HUES6 (cell line): ENCODE results near the gene ZNF138.
A peak's percentile ranks its signal among the peaks of the same experiment; 100 is the strongest.
"Not testable (repeated sequence)": the region's sequence is repeated elsewhere in the genome, so short reads cannot be mapped to it uniquely, and the experiment has no call there.

Experiments used
- H3K27ac ChIP-seq: 2 replicates; pipeline ENCODE4 v1.7.0; 2013; ENCODE audit warnings: low read depth, mild to moderate bottlenecking, low read length, inconsistent platforms
- H3K27me3 ChIP-seq: 2 replicates; pipeline ENCODE4 v1.6.1; 2013; ENCODE audit warnings: low read length; ENCODE audit not compliant: control insufficient read depth, insufficient read depth
- H3K36me3 ChIP-seq: 2 replicates; pipeline ENCODE4 v1.6.1; 2013; ENCODE audit warnings: low read length; ENCODE audit not compliant: control insufficient read depth, insufficient read depth
- H3K4me1 ChIP-seq: 2 replicates; pipeline ENCODE4 v1.6.1; 2013; ENCODE audit warnings: low read length; ENCODE audit not compliant: control insufficient read depth, insufficient read depth
- H3K4me3 ChIP-seq: 2 replicates; pipeline ENCODE4 v1.5.1; 2013; ENCODE audit warnings: low read depth, low read length
- H3K9ac ChIP-seq: one replicate; pipeline ENCODE4 v1.6.1; 2013; ENCODE audit warnings: mild to moderate bottlenecking, low read length
- H3K9me3 ChIP-seq: 2 replicates; pipeline ENCODE4 v1.6.1; 2013; ENCODE audit warnings: low read depth, low read length; ENCODE audit not compliant: control insufficient read depth, insufficient read depth

Gene ZNF138

GRCh38 chr7:64789241-64789640, 5.0 kb upstream of the ZNF138 start:
- not testable (repeated sequence) for H3K9ac ChIP-seq, H3K9me3 ChIP-seq, H3K27me3 ChIP-seq, H3K27ac ChIP-seq, H3K36me3 ChIP-seq, H3K4me1 ChIP-seq, H3K4me3 ChIP-seq

GRCh38 chr7:64793106-64793755, 997 bp upstream of the ZNF138 start:
- Histone ChIP-seq H3K4me3 (no peak overlapping the region), H3K27ac (no peak overlapping the region), H3K9ac (no peak overlapping the region)

GRCh38 chr7:64795176-64795575, 948 bp downstream of the ZNF138 start:
- peaks cover 28% of the 10 kb centered on the region for H3K36me3 ChIP-seq
- peak overlapping the region; percentile 81 for H3K4me3 ChIP-seq
- no peaks in the 10 kb centered on the region for H3K27me3 ChIP-seq
- no peak overlapping the region for H3K9ac ChIP-seq
- H3K27ac ChIP-seq = peak overlapping the region; percentile 61; the same call in 1 of the 2 replicates
- no peaks in the 10 kb centered on the region for H3K9me3 ChIP-seq
- peaks cover 7% of the 10 kb centered on the region; the same call in 1 of the 2 replicates for H3K4me1 ChIP-seq

More at GRCh38 chr7:64793106-64793755, 997 bp upstream of the ZNF138 start:
- Histone ChIP-seq H3K9me3 (no peaks in the 10 kb centered on the region; the same call in 1 of the 2 replicates), H3K4me1 (peaks cover 7% of the 10 kb centered on the region; the same call in 1 of the 2 replicates), H3K36me3 (peaks cover 14% of the 10 kb centered on the region; the same call in 1 of the 2 replicates), H3K27me3 (no peaks in the 10 kb centered on the region)

GRCh38 chr7:64799169-64799568, 4.9 kb downstream of the ZNF138 start:
- peaks cover 50% of the 10 kb centered on the region for H3K36me3 ChIP-seq
- not testable (repeated sequence) for H3K9ac ChIP-seq, H3K27me3 ChIP-seq, H3K27ac ChIP-seq, H3K9me3 ChIP-seq, H3K4me3 ChIP-seq
- H3K4me1 ChIP-seq = peaks cover 15% of the 10 kb centered on the region

GRCh38 chr7:64802699-64803098, 8.5 kb downstream of the ZNF138 start:
- H3K9me3 ChIP-seq = peaks cover 31% of the 10 kb centered on the region

GRCh38 chr7:64807731-64808365, 13.6 kb downstream of the ZNF138 start:
- Histone ChIP-seq H3K4me1 (no peaks in the 10 kb centered on the region), H3K36me3 (peaks cover 48% of the 10 kb centered on the region), H3K27ac (no peak overlapping the region), H3K9ac (no peak overlapping the region), H3K4me3 (no peak overlapping the region), H3K27me3 (no peaks in the 10 kb centered on the region), H3K9me3 (peaks cover 37% of the 10 kb centered on the region)

More at GRCh38 chr7:64802699-64803098, 8.5 kb downstream of the ZNF138 start:
- no peak overlapping the region for H3K9ac ChIP-seq
- no peaks in the 10 kb centered on the region for H3K27me3 ChIP-seq
- H3K4me1 ChIP-seq = peaks cover 8% of the 10 kb centered on the region
- H3K27ac ChIP-seq = peak overlapping the region; percentile 47; the same call in 1 of the 2 replicates
- H3K4me3 ChIP-seq = peak overlapping the region; percentile 39; the same call in 1 of the 2 replicates
- peaks cover 60% of the 10 kb centered on the region for H3K36me3 ChIP-seq

- Histone ChIP-seq H3K27me3 (no peaks in the 10 kb centered on the region), H3K4me1 (no peaks in the 10 kb centered on the region), H3K4me3 (no peak overlapping the region), H3K36me3 (peaks cover 33% of the 10 kb centered on the region), H3K9ac (no peak overlapping the region), H3K9me3 (peaks cover 16% of the 10 kb centered on the region), H3K27ac (no peak overlapping the region)
Measured at GRCh38 chr7:64811767-64812166, 17.5 kb downstream of the ZNF138 start.

- Histone ChIP-seq H3K4me1 (no peaks in the 10 kb centered on the region), H3K36me3 (peaks cover 16% of the 10 kb centered on the region), H3K27me3 (no peaks in the 10 kb centered on the region), H3K27ac (no peak overlapping the region), H3K9me3 (no peaks in the 10 kb centered on the region), H3K9ac (no peak overlapping the region), H3K4me3 (no peak overlapping the region)
Measured at GRCh38 chr7:64830926-64831325, 36.7 kb downstream of the ZNF138 start.

- Histone ChIP-seq H3K27ac (no peak overlapping the region), H3K9ac (no peak overlapping the region), H3K4me3 (no peak overlapping the region), H3K27me3 (no peaks in the 10 kb centered on the region), H3K36me3 (peaks cover 16% of the 10 kb centered on the region), H3K9me3 (no peaks in the 10 kb centered on the region), H3K4me1 (no peaks in the 10 kb centered on the region)
Measured at GRCh38 chr7:64832136-64832535, 37.9 kb downstream of the ZNF138 start.

GRCh38 chr7:64834989-64835388, 40.8 kb downstream of the ZNF138 start:
- Histone ChIP-seq H3K36me3 (peaks cover 16% of the 10 kb centered on the region), H3K27ac (no peak overlapping the region), H3K4me3 (no peak overlapping the region), H3K9me3 (peaks cover 7% of the 10 kb centered on the region), H3K4me1 (no peaks in the 10 kb centered on the region), H3K27me3 (no peaks in the 10 kb centered on the region), H3K9ac (no peak overlapping the region)

- H3K9ac ChIP-seq, H3K9me3 ChIP-seq, H3K4me3 ChIP-seq, H3K27ac ChIP-seq, H3K4me1 ChIP-seq, H3K27me3 ChIP-seq: not testable (repeated sequence)
- peaks cover 15% of the 10 kb centered on the region for H3K36me3 ChIP-seq
Measured at GRCh38 chr7:64835856-64836255, 41.6 kb downstream of the ZNF138 start.
